Measurements from ENCODE around the gene SQSTM1. TPM values are rescaled to one million over a fixed set of nuclear protein-coding genes. Genes with fewer than 3 reads are reported as not detected.
A peak's percentile ranks its signal among the peaks of the same experiment; 100 is the strongest.

SQSTM1 gene
- total RNA-seq, 1 experiment from 2014 or later, result 78.5 TPM

DNA sequence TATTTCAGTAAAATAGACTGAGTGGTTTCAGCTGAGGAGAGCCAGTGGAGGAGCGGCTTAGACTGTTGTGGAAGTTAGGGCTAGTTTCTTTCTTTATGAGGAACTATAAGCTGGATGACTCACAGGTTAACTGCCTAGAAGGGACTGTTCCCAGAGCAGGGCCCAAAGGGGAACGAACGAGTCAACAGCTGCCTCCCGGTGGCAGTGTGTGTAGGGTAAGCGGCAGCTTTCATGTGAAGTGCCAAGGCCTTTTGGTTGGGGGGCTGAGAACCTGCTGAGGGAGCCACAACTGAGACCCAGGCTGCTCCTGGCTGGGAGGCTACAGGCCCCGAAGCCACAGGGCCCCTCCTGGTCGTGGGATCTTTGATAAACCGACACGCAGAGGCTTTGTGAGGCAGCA is 7.0 kb downstream of the SQSTM1 start:
- no peak for TF ChIP-seq TCF7 (CRISPR knock-in tag; IDR thresholded peaks at IDR 0.05; ENCODE audit: low read depth)
- no peak for TF ChIP-seq ZNF396 (CRISPR knock-in tag; IDR thresholded peaks at IDR 0.05; ENCODE audit: borderline replicate concordance)
- no peak for TF ChIP-seq FOXP1 (CRISPR knock-in tag; IDR thresholded peaks at IDR 0.05; ENCODE audit: borderline replicate concordance)
- TF ChIP-seq NR1H2 (CRISPR knock-in tag; IDR thresholded peaks at IDR 0.05), result no peak
- TF ChIP-seq, protein P1, sequence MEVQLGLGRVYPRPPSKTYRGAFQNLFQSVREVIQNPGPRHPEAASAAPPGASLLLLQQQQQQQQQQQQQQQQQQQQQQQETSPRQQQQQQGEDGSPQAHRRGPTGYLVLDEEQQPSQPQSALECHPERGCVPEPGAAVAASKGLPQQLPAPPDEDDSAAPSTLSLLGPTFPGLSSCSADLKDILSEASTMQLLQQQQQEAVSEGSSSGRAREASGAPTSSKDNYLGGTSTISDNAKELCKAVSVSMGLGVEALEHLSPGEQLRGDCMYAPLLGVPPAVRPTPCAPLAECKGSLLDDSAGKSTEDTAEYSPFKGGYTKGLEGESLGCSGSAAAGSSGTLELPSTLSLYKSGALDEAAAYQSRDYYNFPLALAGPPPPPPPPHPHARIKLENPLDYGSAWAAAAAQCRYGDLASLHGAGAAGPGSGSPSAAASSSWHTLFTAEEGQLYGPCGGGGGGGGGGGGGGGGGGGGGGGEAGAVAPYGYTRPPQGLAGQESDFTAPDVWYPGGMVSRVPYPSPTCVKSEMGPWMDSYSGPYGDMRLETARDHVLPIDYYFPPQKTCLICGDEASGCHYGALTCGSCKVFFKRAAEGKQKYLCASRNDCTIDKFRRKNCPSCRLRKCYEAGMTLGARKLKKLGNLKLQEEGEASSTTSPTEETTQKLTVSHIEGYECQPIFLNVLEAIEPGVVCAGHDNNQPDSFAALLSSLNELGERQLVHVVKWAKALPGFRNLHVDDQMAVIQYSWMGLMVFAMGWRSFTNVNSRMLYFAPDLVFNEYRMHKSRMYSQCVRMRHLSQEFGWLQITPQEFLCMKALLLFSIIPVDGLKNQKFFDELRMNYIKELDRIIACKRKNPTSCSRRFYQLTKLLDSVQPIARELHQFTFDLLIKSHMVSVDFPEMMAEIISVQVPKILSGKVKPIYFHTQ (CRISPR knock-in tag; IDR thresholded peaks at IDR 0.05), result no peak
- no peak for TF ChIP-seq TP53 (CRISPR knock-in tag; IDR thresholded peaks at IDR 0.05)
- TF ChIP-seq SMAD3 (CRISPR knock-in tag; IDR thresholded peaks at IDR 0.05; ENCODE audit: borderline replicate concordance), result no peak
- TF ChIP-seq, protein P2, sequence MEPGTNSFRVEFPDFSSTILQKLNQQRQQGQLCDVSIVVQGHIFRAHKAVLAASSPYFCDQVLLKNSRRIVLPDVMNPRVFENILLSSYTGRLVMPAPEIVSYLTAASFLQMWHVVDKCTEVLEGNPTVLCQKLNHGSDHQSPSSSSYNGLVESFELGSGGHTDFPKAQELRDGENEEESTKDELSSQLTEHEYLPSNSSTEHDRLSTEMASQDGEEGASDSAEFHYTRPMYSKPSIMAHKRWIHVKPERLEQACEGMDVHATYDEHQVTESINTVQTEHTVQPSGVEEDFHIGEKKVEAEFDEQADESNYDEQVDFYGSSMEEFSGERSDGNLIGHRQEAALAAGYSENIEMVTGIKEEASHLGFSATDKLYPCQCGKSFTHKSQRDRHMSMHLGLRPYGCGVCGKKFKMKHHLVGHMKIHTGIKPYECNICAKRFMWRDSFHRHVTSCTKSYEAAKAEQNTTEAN (CRISPR knock-in tag; IDR thresholded peaks at IDR 0.05), result no peak
- no peak for TF ChIP-seq FOXJ3 (CRISPR knock-in tag; IDR thresholded peaks at IDR 0.05; ENCODE audit: borderline replicate concordance)
- no peak for TF ChIP-seq NR3C1 (CRISPR knock-in tag; conservative IDR thresholded peaks at IDR 0.05; ENCODE audit: low read depth)
- no peak for TF ChIP-seq NR2C2 (CRISPR knock-in tag; IDR thresholded peaks at IDR 0.05)
- TF ChIP-seq, protein P3, sequence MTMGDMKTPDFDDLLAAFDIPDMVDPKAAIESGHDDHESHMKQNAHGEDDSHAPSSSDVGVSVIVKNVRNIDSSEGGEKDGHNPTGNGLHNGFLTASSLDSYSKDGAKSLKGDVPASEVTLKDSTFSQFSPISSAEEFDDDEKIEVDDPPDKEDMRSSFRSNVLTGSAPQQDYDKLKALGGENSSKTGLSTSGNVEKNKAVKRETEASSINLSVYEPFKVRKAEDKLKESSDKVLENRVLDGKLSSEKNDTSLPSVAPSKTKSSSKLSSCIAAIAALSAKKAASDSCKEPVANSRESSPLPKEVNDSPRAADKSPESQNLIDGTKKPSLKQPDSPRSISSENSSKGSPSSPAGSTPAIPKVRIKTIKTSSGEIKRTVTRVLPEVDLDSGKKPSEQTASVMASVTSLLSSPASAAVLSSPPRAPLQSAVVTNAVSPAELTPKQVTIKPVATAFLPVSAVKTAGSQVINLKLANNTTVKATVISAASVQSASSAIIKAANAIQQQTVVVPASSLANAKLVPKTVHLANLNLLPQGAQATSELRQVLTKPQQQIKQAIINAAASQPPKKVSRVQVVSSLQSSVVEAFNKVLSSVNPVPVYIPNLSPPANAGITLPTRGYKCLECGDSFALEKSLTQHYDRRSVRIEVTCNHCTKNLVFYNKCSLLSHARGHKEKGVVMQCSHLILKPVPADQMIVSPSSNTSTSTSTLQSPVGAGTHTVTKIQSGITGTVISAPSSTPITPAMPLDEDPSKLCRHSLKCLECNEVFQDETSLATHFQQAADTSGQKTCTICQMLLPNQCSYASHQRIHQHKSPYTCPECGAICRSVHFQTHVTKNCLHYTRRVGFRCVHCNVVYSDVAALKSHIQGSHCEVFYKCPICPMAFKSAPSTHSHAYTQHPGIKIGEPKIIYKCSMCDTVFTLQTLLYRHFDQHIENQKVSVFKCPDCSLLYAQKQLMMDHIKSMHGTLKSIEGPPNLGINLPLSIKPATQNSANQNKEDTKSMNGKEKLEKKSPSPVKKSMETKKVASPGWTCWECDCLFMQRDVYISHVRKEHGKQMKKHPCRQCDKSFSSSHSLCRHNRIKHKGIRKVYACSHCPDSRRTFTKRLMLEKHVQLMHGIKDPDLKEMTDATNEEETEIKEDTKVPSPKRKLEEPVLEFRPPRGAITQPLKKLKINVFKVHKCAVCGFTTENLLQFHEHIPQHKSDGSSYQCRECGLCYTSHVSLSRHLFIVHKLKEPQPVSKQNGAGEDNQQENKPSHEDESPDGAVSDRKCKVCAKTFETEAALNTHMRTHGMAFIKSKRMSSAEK (CRISPR knock-in tag; IDR thresholded peaks at IDR 0.05; ENCODE audit: borderline replicate concordance), result no peak
- H3K27ac Mint-ChIP-seq, result peak overlapping the region; percentile 42
- CTCF ChIA-PET, result interaction anchor here (0.9 to 1.6 kb wide), 2 partner anchors 26 to 65 kb away, joined by 4 to 16 read pairs; no protein-coding TSS in a partner anchor
- H3K36me3 Mint-ChIP-seq, result peaks cover 84% of the 10 kb centered on the region
- DNase-seq (ENCODE audit: low spot score) (no peak), ATAC-seq (peak; percentile 58)
- no peaks in the 10 kb centered on the region for H3K27me3 Mint-ChIP-seq (ENCODE audit: low read depth)
- POLR2A ChIA-PET, result interaction anchor here (0.5 kb wide), 1 partner anchor 126 kb away, joined by 5 read pairs; no protein-coding TSS in a partner anchor
- 0 out of 2 replicates have a peak, but pooled peaks cover 4% of the 10 kb centered on the region for H3K9me3 Mint-ChIP-seq
- H3K4me3 Mint-ChIP-seq, result no peak overlapping the region
- peaks cover 30% of the 10 kb centered on the region for H3K4me1 Mint-ChIP-seq

DNA sequence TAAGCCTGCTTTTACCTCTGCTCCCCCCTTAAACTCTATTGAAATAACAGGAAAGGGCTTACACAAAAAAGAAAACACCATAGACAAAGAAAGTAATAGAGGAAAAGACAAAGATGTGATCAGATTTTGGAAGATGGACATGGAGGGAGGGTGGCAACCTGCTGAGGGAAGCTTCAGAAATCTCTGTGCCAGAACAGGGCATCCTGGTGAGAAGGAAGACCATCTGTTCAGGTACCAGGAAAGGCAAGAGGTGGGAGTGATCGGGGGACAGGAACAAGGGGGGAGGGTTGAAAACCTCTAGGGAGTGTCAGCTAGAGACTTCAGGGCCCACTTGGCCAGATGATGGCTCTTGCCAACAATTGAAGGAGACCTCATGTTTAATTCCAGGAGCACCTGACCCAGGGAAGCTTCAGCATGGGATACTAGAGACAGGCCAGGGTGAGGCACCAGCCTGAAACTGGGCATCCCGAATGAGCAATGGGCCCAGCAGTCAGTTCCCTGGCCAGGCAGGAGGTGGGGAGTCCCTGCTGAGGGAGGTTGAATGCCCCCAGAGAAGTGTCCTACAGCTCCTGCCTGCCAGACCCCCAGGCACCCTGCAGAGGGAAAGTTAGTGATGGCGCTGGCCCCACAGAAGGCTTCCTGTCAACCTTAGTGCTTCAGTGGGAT is 8.2 kb downstream of the SQSTM1 start:
- 0 out of 2 replicates have a peak, but pooled peaks cover 7% of the 10 kb centered on the region for H3K9me3 Mint-ChIP-seq
- ChIA-PET POLR2A (no interaction called here), CTCF (interaction anchor here (3.1 kb wide), 1 partner anchor 27 kb away, joined by 11 read pairs; no protein-coding TSS in a partner anchor)
- H3K36me3 Mint-ChIP-seq, result peaks cover 89% of the 10 kb centered on the region
- H3K27me3 Mint-ChIP-seq (ENCODE audit: low read depth), result no peaks in the 10 kb centered on the region
- H3K4me1 Mint-ChIP-seq, result peaks cover 26% of the 10 kb centered on the region
- H3K27ac Mint-ChIP-seq, result peak overlapping the region; percentile 88
- no peak for DNase-seq (ENCODE audit: low spot score)
- peak; percentile 11; the same call in 1 of the 2 replicates for ATAC-seq
- H3K4me3 Mint-ChIP-seq, result peak overlapping the region; percentile 26; the same call in 1 of the 2 replicates
- TF ChIP-seq, protein P4, sequence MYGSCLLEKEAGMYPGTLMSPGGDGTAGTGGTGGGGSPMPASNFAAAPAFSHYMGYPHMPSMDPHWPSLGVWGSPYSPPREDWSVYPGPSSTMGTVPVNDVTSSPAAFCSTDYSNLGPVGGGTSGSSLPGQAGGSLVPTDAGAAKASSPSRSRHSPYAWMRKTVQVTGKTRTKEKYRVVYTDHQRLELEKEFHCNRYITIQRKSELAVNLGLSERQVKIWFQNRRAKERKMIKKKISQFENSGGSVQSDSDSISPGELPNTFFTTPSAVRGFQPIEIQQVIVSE (CRISPR knock-in tag; IDR thresholded peaks at IDR 0.05; ENCODE audit: borderline replicate concordance), result no peak
- TF ChIP-seq ZNF423 (CRISPR knock-in tag; IDR thresholded peaks at IDR 0.05), result peak; percentile 59
- no peak for TF ChIP-seq RELA (CRISPR knock-in tag; IDR thresholded peaks at IDR 0.05; ENCODE audit: borderline replicate concordance)
- no peak for TF ChIP-seq NR1H2 (CRISPR knock-in tag; IDR thresholded peaks at IDR 0.05)
- no peak for TF ChIP-seq NFATC4 (CRISPR knock-in tag; IDR thresholded peaks at IDR 0.05)
- TF ChIP-seq, protein P5, sequence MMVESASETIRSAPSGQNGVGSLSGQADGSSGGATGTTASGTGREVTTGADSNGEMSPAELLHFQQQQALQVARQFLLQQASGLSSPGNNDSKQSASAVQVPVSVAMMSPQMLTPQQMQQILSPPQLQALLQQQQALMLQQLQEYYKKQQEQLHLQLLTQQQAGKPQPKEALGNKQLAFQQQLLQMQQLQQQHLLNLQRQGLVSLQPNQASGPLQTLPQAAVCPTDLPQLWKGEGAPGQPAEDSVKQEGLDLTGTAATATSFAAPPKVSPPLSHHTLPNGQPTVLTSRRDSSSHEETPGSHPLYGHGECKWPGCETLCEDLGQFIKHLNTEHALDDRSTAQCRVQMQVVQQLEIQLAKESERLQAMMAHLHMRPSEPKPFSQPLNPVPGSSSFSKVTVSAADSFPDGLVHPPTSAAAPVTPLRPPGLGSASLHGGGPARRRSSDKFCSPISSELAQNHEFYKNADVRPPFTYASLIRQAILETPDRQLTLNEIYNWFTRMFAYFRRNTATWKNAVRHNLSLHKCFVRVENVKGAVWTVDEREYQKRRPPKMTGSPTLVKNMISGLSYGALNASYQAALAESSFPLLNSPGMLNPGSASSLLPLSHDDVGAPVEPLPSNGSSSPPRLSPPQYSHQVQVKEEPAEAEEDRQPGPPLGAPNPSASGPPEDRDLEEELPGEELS (CRISPR knock-in tag; IDR thresholded peaks at IDR 0.05), result no peak
- TF ChIP-seq FOXJ3 (CRISPR knock-in tag; IDR thresholded peaks at IDR 0.05; ENCODE audit: borderline replicate concordance), result no peak
- TF ChIP-seq, protein P6, sequence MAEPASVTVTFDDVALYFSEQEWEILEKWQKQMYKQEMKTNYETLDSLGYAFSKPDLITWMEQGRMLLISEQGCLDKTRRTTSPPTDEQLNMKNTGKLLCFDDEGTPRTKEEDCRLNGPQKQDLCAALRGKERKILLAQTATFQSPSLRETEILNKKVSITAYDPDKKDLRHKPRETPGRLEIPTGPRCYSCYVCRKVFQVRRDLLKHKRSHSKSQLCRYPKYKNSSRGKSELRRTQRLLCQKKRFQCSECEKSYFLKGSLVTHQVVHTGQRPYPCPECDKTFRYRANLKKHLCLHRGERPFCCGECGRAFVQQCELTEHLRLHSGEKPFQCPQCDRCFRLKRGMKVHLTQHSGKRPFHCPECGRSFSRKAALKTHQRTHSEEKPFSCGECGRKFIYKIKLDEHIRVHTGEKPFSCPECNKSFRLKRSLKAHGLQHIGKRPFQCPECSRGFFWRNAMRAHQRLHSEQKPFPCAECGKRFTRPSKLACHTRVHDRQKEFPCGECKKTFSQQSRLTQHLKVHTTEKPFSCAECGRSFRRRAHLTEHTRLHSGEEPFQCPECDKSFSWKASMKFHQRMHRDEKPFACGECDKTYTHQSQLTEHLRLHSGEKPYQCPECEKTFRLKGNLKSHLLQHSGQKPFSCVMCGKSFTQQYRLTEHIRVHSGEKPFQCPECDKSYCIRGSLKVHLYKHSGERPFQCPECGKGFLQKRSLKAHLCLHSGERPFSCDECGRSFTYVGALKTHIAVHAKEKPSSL (CRISPR knock-in tag; conservative IDR thresholded peaks at IDR 0.05), result no peak
- TF ChIP-seq JAZF1 (CRISPR knock-in tag; IDR thresholded peaks at IDR 0.05), result no peak

All from WTC11 (cell line).